HEK293 (cell line): ENCODE data around the gene TTC9C.
A peak's percentile ranks its signal among the peaks of the same experiment; 100 is the strongest.

Experiments used
- CTCF ChIA-PET: fragments of 350-600 bp; formaldehyde crosslinking; extraction: SDS; loops from one replicate; lab custom pipeline; 2021; ENCODE audit warnings: antibody characterized with exemption; lab: Yijun Ruan, JAX
- POLR2A ChIA-PET: fragments of 300-600 bp; formaldehyde crosslinking; extraction: SDS; loops from one replicate; lab custom pipeline; 2020; ENCODE audit warnings: antibody characterized with exemption, inconsistent platforms; lab: Yijun Ruan, JAX
- H3K27ac ChIP-seq: fragments of 200-500 bp; sonication (Bioruptor generic); 2 replicates; pipeline ENCODE4 v1.5.1; 2014; ENCODE audit warnings: low read depth, low read length, control low read depth, inconsistent platforms; ENCODE audit errors: extremely low read depth
- H3K36me3 ChIP-seq, 2 experiments: fragments of 200-500 bp in 1 of 2; sonication (Bioruptor generic) in 1 of 2; 1 replicate in 1 of 2; 2 replicates in 1 of 2; pipeline ENCODE4 v1.5.1; 2014 to 2017; ENCODE audit warnings: inconsistent platforms in 2 of 2, low read length in 2 of 2; ENCODE audit not compliant: control insufficient read depth in 2 of 2, insufficient read depth in 1 of 2
- H3K4me1 ChIP-seq: fragments of 200-500 bp; sonication (Bioruptor generic); 2 replicates; pipeline ENCODE4 v1.5.1; 2014; ENCODE audit warnings: mild to moderate bottlenecking, low read length, inconsistent platforms; ENCODE audit not compliant: control insufficient read depth, insufficient read depth
- H3K4me3 ChIP-seq: 2 replicates; pipeline ENCODE4 v1.5.1; 2011; ENCODE audit warnings: low read depth, mild to moderate bottlenecking, control low read depth, low read length, moderate library complexity
- H3K9me3 ChIP-seq: fragments of 200-500 bp; sonication (Bioruptor generic); 2 replicates; pipeline ENCODE4 v1.5.1; 2014; ENCODE audit warnings: low read depth, low read length, inconsistent platforms; ENCODE audit not compliant: control insufficient read depth, insufficient read depth
- MYNN ChIP-seq: fragments of 450-650 bp; formaldehyde crosslinking; IDR thresholded peaks from 2 replicates; pipeline ENCODE4 v1.5.1; 2016; ENCODE audit warnings: missing biosample characterization, missing genetic modification characterization, borderline replicate concordance
- PRDM1 ChIP-seq: fragments of 450-650 bp; formaldehyde crosslinking; IDR thresholded peaks from 2 replicates; pipeline ENCODE4; 2016; ENCODE audit warnings: missing biosample characterization, missing genetic modification characterization
- ZFP41 ChIP-seq: fragments of 450-650 bp; formaldehyde crosslinking; IDR thresholded peaks from 2 replicates; pipeline ENCODE4 v1.5.1; 2016; ENCODE audit warnings: missing biosample characterization, missing genetic modification characterization, borderline replicate concordance
- ZNF114 ChIP-seq: fragments of 450-650 bp; formaldehyde crosslinking; IDR thresholded peaks from 2 replicates; pipeline ENCODE4 v1.5.0; 2017; ENCODE audit warnings: missing biosample characterization, missing genetic modification characterization
- ZNF155 ChIP-seq: fragments of 450-650 bp; formaldehyde crosslinking; IDR thresholded peaks from 2 replicates; pipeline ENCODE4 v1.5.1; 2016; ENCODE audit warnings: missing biosample characterization, missing genetic modification characterization
- ZNF157 ChIP-seq: fragments of 450-650 bp; formaldehyde crosslinking; IDR thresholded peaks from 2 replicates; pipeline ENCODE4 v1.5.1; 2016; ENCODE audit warnings: missing biosample characterization, missing genetic modification characterization
- ZNF600 ChIP-seq: fragments of 450-650 bp; formaldehyde crosslinking; IDR thresholded peaks from 2 replicates; pipeline ENCODE4 v1.5.1; 2016; ENCODE audit warnings: missing biosample characterization, missing genetic modification characterization
- ZNF677 ChIP-seq: fragments of 450-650 bp; IDR thresholded peaks from 2 replicates; pipeline ENCODE4 v1.5.0; 2018; ENCODE audit warnings: missing biosample characterization, mild to moderate bottlenecking, missing genetic modification characterization, moderate library complexity
- TF ChIP-seq, protein P1 (sequence below): fragments of 450-650 bp; formaldehyde crosslinking; IDR thresholded peaks from 2 replicates; pipeline ENCODE4 v1.5.1; 2016; ENCODE audit warnings: missing biosample characterization, missing genetic modification characterization
- TF ChIP-seq, protein P2 (sequence below): fragments of 450-650 bp; formaldehyde crosslinking; IDR thresholded peaks from 2 replicates; pipeline ENCODE4 v1.5.1; 2016; ENCODE audit warnings: missing biosample characterization, missing genetic modification characterization
- TF ChIP-seq, protein P3 (sequence below): fragments of 450-650 bp; formaldehyde crosslinking; IDR thresholded peaks from 2 replicates; pipeline ENCODE4 v1.5.1; 2017; ENCODE audit warnings: missing biosample characterization, missing genetic modification characterization

Gene TTC9C

DNA sequence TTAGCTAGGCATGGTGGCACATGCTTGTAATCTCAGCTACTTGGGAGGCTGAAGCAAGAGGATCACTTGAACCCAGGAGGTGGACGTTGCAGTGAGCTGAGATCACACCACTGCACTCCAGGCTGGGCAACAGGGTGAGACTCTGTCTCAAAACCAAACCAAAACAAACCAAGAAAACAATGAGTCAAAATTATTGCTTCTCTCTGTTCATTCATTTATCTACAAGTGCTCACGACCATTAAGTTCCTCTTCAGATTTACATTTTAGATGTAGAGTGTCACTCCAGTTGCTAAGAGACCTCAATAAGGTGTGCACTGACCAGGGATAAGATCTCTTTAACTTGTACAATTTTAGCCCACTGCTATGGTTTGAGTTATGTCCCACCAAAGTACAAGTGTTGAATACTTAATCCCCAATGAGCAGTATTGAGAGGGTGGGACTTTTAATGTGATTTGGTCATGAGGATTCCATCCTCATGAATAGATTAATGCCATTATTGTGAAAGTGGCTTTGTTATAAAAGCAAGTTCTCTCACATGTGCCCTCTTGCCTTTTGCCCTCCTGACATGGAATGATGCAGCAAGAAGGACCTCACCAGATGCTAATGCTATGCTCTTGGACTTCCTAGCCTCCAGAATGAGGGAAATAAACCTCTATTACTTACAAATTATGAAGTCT is 8.8 kb upstream of the TTC9C start:
- H3K36me3 ChIP-seq = peaks cover 45 to 98% of the 10 kb centered on the region in 2 experiments
- H3K27ac ChIP-seq = no peak overlapping the region
- no peaks in the 10 kb centered on the region for H3K9me3 ChIP-seq
- H3K4me3 ChIP-seq = no peak overlapping the region
- ChIA-PET POLR2A (interaction anchor here (1.9 to 2.8 kb wide), 3 partner anchors 8 to 34 kb away, joined by 4 to 16 read pairs (median 5); partner anchors contain the start of genes HNRNPUL2 and ZBTB3), CTCF (no interaction called here)
- TF ChIP-seq ZNF155 (no peak), MYNN (tag by site-specific recombination) (peak; percentile 74)
- TF ChIP-seq, protein P1, sequence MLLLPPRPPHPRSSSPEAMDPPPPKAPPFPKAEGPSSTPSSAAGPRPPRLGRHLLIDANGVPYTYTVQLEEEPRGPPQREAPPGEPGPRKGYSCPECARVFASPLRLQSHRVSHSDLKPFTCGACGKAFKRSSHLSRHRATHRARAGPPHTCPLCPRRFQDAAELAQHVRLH (tag by site-specific recombination) = no peak
- H3K4me1 ChIP-seq = no peaks in the 10 kb centered on the region

DNA sequence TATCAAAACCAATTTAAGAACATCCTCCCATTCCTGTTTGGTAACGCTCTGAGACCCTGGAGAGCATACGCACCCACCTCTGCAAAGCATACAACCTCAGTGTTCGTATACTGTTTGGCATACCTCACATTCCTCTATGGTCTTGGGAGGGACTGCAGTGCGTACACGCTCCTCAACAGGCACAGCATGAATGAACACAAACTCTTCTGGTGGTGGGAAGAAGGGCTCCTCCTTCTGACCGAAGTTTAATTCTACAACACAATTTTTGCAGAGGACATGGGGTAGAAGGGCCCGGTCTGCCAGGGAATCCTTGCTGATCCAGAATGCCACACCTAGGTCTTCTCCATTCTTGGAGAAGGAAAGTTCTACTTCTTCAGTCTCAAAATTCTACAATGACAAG is 6.3 kb upstream of the TTC9C start:
- H3K9me3 ChIP-seq = no peaks in the 10 kb centered on the region
- TF ChIP-seq ZNF157 (tag by site-specific recombination) (peak; percentile 95), ZNF677 (no peak), ZFP41 (no peak)
- TF ChIP-seq, protein P2, sequence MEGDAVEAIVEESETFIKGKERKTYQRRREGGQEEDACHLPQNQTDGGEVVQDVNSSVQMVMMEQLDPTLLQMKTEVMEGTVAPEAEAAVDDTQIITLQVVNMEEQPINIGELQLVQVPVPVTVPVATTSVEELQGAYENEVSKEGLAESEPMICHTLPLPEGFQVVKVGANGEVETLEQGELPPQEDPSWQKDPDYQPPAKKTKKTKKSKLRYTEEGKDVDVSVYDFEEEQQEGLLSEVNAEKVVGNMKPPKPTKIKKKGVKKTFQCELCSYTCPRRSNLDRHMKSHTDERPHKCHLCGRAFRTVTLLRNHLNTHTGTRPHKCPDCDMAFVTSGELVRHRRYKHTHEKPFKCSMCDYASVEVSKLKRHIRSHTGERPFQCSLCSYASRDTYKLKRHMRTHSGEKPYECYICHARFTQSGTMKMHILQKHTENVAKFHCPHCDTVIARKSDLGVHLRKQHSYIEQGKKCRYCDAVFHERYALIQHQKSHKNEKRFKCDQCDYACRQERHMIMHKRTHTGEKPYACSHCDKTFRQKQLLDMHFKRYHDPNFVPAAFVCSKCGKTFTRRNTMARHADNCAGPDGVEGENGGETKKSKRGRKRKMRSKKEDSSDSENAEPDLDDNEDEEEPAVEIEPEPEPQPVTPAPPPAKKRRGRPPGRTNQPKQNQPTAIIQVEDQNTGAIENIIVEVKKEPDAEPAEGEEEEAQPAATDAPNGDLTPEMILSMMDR (tag by site-specific recombination) = 0 out of 2 replicates have a peak, but pooled peaks have one; percentile 8
- no peak overlapping the region for H3K27ac ChIP-seq
- peaks cover 38 to 90% of the 10 kb centered on the region in 2 experiments for H3K36me3 ChIP-seq
- no peaks in the 10 kb centered on the region for H3K4me1 ChIP-seq
- ChIA-PET CTCF (interaction anchor here (0.6 kb wide), 1 partner anchor 14 kb away, joined by 4 read pairs; no protein-coding TSS in a partner anchor), POLR2A (no interaction called here)
- H3K4me3 ChIP-seq = no peak overlapping the region

DNA sequence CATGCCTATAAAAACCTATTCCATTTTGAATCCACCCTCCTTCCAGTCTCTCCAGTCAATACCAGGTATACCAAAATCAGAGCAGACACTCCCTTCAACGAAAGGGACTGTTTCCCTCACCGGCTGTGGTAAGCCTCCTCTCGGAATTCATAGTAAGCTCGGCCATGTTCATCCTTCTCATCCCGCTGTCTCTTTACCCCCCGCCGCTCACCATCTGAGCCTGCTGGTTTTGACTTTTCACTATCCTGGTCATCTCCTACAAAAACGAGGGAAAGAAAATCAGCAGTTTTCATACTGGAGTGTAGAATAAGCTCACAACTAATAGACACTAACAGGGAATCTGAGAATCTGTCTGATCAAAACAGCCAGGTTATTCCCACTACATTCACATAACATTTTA is 4.1 kb upstream of the TTC9C start:
- H3K36me3 ChIP-seq = peaks cover 21 to 70% of the 10 kb centered on the region in 2 experiments; a peak in 2 of 3 replicates
- CTCF ChIA-PET = interaction anchor here (0.6 to 1.6 kb wide), 7 partner anchors 18 to 991 kb away, joined by 3 to 6 read pairs (median 4); no protein-coding TSS in a partner anchor
- peak; percentile 38; the same call in 1 of the 2 replicates for TF ChIP-seq PRDM1 (tag by site-specific recombination)
- TF ChIP-seq, protein P3, sequence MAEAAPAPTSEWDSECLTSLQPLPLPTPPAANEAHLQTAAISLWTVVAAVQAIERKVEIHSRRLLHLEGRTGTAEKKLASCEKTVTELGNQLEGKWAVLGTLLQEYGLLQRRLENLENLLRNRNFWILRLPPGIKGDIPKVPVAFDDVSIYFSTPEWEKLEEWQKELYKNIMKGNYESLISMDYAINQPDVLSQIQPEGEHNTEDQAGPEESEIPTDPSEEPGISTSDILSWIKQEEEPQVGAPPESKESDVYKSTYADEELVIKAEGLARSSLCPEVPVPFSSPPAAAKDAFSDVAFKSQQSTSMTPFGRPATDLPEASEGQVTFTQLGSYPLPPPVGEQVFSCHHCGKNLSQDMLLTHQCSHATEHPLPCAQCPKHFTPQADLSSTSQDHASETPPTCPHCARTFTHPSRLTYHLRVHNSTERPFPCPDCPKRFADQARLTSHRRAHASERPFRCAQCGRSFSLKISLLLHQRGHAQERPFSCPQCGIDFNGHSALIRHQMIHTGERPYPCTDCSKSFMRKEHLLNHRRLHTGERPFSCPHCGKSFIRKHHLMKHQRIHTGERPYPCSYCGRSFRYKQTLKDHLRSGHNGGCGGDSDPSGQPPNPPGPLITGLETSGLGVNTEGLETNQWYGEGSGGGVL (tag by site-specific recombination) = no peak
- POLR2A ChIA-PET = interaction anchor here (1.1 to 10.0 kb wide), 7 partner anchors 15 to 133 kb away, joined by 3 to 137 read pairs (median 5); partner anchors contain the start of genes BSCL2, GNG3, POLR2G and TUT1
- H3K27ac ChIP-seq = no peak overlapping the region; the same call in 1 of the 2 replicates
- no peaks in the 10 kb centered on the region for H3K9me3 ChIP-seq
- no peaks in the 10 kb centered on the region for H3K4me1 ChIP-seq
- H3K4me3 ChIP-seq = peak overlapping the region; percentile 93

DNA sequence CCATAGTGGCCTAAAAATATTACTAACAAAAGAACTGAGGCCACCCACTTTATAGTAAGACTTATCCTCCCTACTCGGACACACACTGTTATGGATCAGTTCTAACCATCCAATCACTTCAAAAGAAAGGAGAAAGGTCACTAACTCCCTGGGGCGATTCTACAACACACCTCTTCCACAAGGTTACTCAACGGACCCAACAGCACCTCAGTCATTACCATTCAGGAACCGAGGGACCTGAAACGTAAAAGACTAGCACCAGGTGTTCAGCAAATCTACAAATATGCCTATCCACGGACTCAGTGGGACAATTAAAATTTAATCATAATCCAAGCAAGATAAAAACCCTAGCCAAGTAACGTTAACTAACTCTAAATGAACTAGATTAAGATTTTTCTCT is 2.6 kb upstream of the TTC9C start:
- CTCF ChIA-PET = interaction anchor here (0.7 kb wide), 1 partner anchor 28 kb away, joined by 3 read pairs; the partner anchor contains the start of gene ZBTB3
- peak overlapping the region; percentile 93 for H3K4me3 ChIP-seq
- 0 out of 2 replicates have a peak, but pooled peaks have one; percentile 17 for TF ChIP-seq ZNF600 (tag by site-specific recombination)
- no peak for TF ChIP-seq ZNF114 (tag by site-specific recombination)
- TF ChIP-seq, all 188 proteins: peak for 1
- H3K27ac ChIP-seq = peak overlapping the region; percentile 98
- no peaks in the 10 kb centered on the region for H3K9me3 ChIP-seq
- H3K4me1 ChIP-seq = peaks cover 4% of the 10 kb centered on the region; the same call in 1 of the 2 replicates
- H3K36me3 ChIP-seq = peaks cover 8 to 60% of the 10 kb centered on the region in 2 experiments; a peak in 2 of 3 replicates
- POLR2A ChIA-PET = interaction anchor here (0.5 to 10.0 kb wide), 11 partner anchors 17 to 387 kb away, joined by 3 to 137 read pairs (median 22); partner anchors contain the start of genes BSCL2, C11orf98, CSKMT and GNG3
